Ishikawa (cell line): ENCODE results near the gene CERS5.

ENCODE experiments used
- CEBPB ChIP-seq: IDR thresholded peaks from 2 replicates; pipeline ENCODE4 v1.6.1; 2012
- CREB1 ChIP-seq: IDR thresholded peaks from 2 replicates; pipeline ENCODE4 v1.6.1; 2012; ENCODE audit warnings: low read depth
- EGR1 ChIP-seq: IDR thresholded peaks from 2 replicates; pipeline ENCODE4 v1.6.1; 2012
- EP300 ChIP-seq: IDR thresholded peaks from 2 replicates; pipeline ENCODE4 v1.6.1; 2012; ENCODE audit warnings: borderline replicate concordance
- FOXM1 ChIP-seq: IDR thresholded peaks from 2 replicates; pipeline ENCODE4 v1.6.1; 2012; ENCODE audit warnings: low read depth, borderline replicate concordance
- NFIC ChIP-seq: IDR thresholded peaks from 2 replicates; pipeline ENCODE4 v1.6.1; 2012
- RAD21 ChIP-seq: IDR thresholded peaks from 2 replicates; pipeline ENCODE4 v1.6.1; 2012; ENCODE audit warnings: low read depth
- TAF1 ChIP-seq: IDR thresholded peaks from 2 replicates; pipeline ENCODE4 v1.6.1; 2012; ENCODE audit warnings: low read depth, mild to moderate bottlenecking
- TCF12 ChIP-seq: IDR thresholded peaks from 2 replicates; pipeline ENCODE4 v1.6.1; 2012; ENCODE audit warnings: low read depth
- TEAD4 ChIP-seq: IDR thresholded peaks from 2 replicates; pipeline ENCODE4 v1.6.1; 2012
- USF1 ChIP-seq: IDR thresholded peaks from 2 replicates; pipeline ENCODE4 v1.6.1; 2012
- YY1 ChIP-seq: IDR thresholded peaks from 2 replicates; pipeline ENCODE4 v1.6.1; 2012; ENCODE audit warnings: low read depth
- ZBTB7A ChIP-seq: IDR thresholded peaks from 2 replicates; pipeline ENCODE4 v1.6.1; 2012; ENCODE audit warnings: low read depth
- TF ChIP-seq, protein P1 (sequence below): IDR thresholded peaks from 2 replicates; pipeline ENCODE4 v1.6.1; 2012; ENCODE audit warnings: low read depth, mild to moderate bottlenecking
- TF ChIP-seq, protein P2 (sequence below): IDR thresholded peaks from 2 replicates; pipeline ENCODE4 v1.6.1; 2012

Gene CERS5

DNA sequence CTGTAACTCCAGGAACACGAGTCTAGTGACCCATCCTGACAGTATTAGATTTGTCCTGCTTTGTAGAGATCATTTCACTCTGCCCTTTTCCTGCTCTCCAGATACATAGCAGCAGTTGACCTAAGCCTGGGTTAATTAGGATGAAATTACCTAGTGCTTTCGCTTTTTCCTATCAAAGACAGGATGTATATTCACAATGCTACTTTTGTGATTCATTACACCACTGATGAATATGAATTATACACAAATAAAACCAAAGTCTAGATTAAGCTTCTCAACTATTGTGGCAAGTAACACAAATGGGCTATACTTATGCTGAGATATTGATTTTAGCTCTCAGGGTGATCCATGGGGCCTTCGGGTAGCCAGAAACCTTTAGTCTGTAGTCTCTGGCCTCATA, 17.9 kb downstream of the CERS5 start:
- TF ChIP-seq, protein P1, sequence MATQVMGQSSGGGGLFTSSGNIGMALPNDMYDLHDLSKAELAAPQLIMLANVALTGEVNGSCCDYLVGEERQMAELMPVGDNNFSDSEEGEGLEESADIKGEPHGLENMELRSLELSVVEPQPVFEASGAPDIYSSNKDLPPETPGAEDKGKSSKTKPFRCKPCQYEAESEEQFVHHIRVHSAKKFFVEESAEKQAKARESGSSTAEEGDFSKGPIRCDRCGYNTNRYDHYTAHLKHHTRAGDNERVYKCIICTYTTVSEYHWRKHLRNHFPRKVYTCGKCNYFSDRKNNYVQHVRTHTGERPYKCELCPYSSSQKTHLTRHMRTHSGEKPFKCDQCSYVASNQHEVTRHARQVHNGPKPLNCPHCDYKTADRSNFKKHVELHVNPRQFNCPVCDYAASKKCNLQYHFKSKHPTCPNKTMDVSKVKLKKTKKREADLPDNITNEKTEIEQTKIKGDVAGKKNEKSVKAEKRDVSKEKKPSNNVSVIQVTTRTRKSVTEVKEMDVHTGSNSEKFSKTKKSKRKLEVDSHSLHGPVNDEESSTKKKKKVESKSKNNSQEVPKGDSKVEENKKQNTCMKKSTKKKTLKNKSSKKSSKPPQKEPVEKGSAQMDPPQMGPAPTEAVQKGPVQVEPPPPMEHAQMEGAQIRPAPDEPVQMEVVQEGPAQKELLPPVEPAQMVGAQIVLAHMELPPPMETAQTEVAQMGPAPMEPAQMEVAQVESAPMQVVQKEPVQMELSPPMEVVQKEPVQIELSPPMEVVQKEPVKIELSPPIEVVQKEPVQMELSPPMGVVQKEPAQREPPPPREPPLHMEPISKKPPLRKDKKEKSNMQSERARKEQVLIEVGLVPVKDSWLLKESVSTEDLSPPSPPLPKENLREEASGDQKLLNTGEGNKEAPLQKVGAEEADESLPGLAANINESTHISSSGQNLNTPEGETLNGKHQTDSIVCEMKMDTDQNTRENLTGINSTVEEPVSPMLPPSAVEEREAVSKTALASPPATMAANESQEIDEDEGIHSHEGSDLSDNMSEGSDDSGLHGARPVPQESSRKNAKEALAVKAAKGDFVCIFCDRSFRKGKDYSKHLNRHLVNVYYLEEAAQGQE, result no peak
- TF ChIP-seq ZBTB7A, result no peak
- TF ChIP-seq NFIC, result no peak
- TF ChIP-seq TCF12, result no peak
- TF ChIP-seq FOXM1, result no peak
- TF ChIP-seq, protein P2, sequence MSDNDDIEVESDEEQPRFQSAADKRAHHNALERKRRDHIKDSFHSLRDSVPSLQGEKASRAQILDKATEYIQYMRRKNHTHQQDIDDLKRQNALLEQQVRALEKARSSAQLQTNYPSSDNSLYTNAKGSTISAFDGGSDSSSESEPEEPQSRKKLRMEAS, result no peak
- no peak for TF ChIP-seq CEBPB
- TF ChIP-seq YY1, result no peak
- TF ChIP-seq TAF1, result no peak
- TF ChIP-seq USF1, result no peak
- no peak for TF ChIP-seq EP300
- no peak for TF ChIP-seq CREB1

GRCh38 chr12:50147281-50147680, 19.9 kb downstream of the CERS5 start:
- TF ChIP-seq EP300 (no peak), ZBTB7A (no peak), CEBPB (no peak), CREB1 (no peak), TAF1 (no peak), FOXM1 (no peak), YY1 (no peak), NFIC (no peak), TCF12 (no peak), EGR1 (no peak), USF1 (no peak), TEAD4 (no peak), RAD21 (no peak)
- TF ChIP-seq, protein P2, result no peak
- TF ChIP-seq, protein P1, result no peak

DNA sequence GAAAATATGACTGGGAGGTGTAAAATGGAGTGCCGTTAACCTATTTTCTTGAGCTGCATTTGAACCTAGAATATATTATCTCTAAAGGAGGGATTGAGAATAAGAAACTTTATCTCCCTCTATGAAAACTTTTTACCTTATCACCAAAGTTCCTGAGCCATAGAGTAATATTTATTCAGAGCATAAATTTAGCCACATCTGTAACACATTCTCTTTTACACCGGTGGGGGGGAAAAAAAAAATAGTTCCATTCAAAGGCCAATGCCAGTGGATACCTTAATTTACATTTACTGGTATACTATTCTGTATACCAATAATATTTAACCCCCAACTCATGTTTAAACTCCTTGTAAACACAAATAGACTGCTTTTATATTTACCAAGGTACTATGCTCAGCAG, 21.7 kb downstream of the CERS5 start:
- TF ChIP-seq NFIC, result no peak
- TF ChIP-seq, protein P2, result no peak
- TF ChIP-seq, protein P1, result no peak
- no peak for TF ChIP-seq YY1
- TF ChIP-seq RAD21, result no peak
- no peak for TF ChIP-seq TEAD4
- no peak for TF ChIP-seq EP300

DNA sequence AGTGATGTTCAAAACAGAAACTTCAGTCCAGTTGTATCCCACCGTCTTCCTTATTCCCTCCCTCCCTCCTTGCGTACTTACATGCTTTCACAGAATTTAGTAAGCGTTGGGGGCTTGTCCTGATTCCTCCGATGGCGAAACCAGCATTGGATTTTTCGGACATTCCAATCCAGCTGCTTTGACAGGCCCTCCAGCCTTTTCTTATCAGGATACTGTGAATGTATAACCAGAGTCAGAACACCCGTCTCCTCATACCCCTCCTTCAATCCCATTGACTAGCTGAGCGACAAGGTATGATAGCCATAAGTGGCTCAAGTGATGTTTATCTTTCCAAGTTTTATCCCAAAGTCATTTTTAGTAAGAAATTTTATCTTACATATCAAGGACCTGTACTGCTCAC, 24.2 kb downstream of the CERS5 start:
- TF ChIP-seq CEBPB (no peak), EGR1 (no peak), FOXM1 (no peak), TEAD4 (no peak), TCF12 (no peak), EP300 (no peak), CREB1 (no peak), RAD21 (no peak), TAF1 (no peak), USF1 (no peak)
- TF ChIP-seq, protein P2, result no peak
- TF ChIP-seq, protein P1, result no peak
